HEK293 (cell line): ENCODE data around the gene CACNA1S.

Source experiments
- TRIM28 ChIP-seq: IDR thresholded peaks from 2 replicates; pipeline ENCODE4 v1.6.1; 2011; ENCODE audit warnings: low read length, control low read depth, borderline replicate concordance
- TSHZ1 ChIP-seq: fragments of 450-650 bp; formaldehyde crosslinking; IDR thresholded peaks from 2 replicates; pipeline ENCODE4 v1.5.1; 2016; ENCODE audit warnings: missing biosample characterization, missing genetic modification characterization, borderline replicate concordance

GRCh38 chr1:201139306-201139705, 27.1 kb upstream of the CACNA1S start:
- TF ChIP-seq TSHZ1 (no peak), TRIM28 (no peak)
